ENCODE data around the gene AGBL3.

Gene AGBL3

GRCh38 chr7:135109562-135109961 is 123.3 kb downstream of the AGBL3 start:
- TF ChIP-seq CTCF (IDR thresholded peaks at IDR 0.05): no peak

GRCh38 chr7:135109976-135110375 is 123.7 kb downstream of the AGBL3 start:
- no peak for TF ChIP-seq CTCF (IDR thresholded peaks at IDR 0.05)

GRCh38 chr7:135111379-135111778 is 125.1 kb downstream of the AGBL3 start:
- no peak for TF ChIP-seq CTCF (IDR thresholded peaks at IDR 0.05)

- TF ChIP-seq CTCF (IDR thresholded peaks at IDR 0.05): no peak
Observed at GRCh38 chr7:135114622-135115021, 128.3 kb downstream of the AGBL3 start.

GRCh38 chr7:135117096-135117495 is 130.8 kb downstream of the AGBL3 start:
- no peak for TF ChIP-seq CTCF (IDR thresholded peaks at IDR 0.05)

- no peak for TF ChIP-seq CTCF (IDR thresholded peaks at IDR 0.05)
Observed at GRCh38 chr7:135121868-135122267, 135.6 kb downstream of the AGBL3 start.

GRCh38 chr7:135128931-135129330 is 142.6 kb downstream of the AGBL3 start:
- TF ChIP-seq CTCF (IDR thresholded peaks at IDR 0.05): no peak

GRCh38 chr7:135129579-135129978 is 143.3 kb downstream of the AGBL3 start:
- no peak for TF ChIP-seq CTCF (IDR thresholded peaks at IDR 0.05)

Data from LNCAP (cell line).